Activated T-helper 1 cell treated with anti-CD3 and anti-CD28 coated beads, Interleukin-12 subunit alpha, Interleukin-12 subunit beta, Interleukin-2, Interleukin-4 antibody, amounts not matched to agents 30 ng/mL and 10 ng/mL and 1 ng/mL, durations not matched to agents 14 hours and 24 hours and 36 hours (primary cell): ENCODE results near the gene SLC34A3. TPM values are rescaled to one million over a fixed set of nuclear protein-coding genes. Genes with fewer than 3 reads are reported as not detected.
"Not testable (repeated sequence)": the region's sequence is repeated elsewhere in the genome, so short reads cannot be mapped to it uniquely, and the experiment has no call there.

Experiments used
- DNase-seq: peaks from one replicate; pipeline ENCODE4 v3.0.0; 2021; ENCODE audit warnings: low spot score
- H3K27ac Mint-ChIP-seq: one replicate; pipeline ENCODE4 v1.8.0; 2021; ENCODE audit warnings: mild to moderate bottlenecking, mixed read lengths
- H3K27me3 Mint-ChIP-seq: one replicate; pipeline ENCODE4 v1.8.0; 2022; ENCODE audit warnings: mild to moderate bottlenecking, moderate library complexity, mixed read lengths; ENCODE audit not compliant: insufficient read depth
- H3K36me3 Mint-ChIP-seq: one replicate; pipeline ENCODE4 v1.8.0; 2021; ENCODE audit warnings: low read depth, mixed read lengths
- H3K4me1 Mint-ChIP-seq: one replicate; pipeline ENCODE4 v1.8.0; 2021; ENCODE audit warnings: low read depth, mixed read lengths
- H3K4me3 Mint-ChIP-seq: one replicate; pipeline ENCODE4 v1.8.0; 2021; ENCODE audit warnings: mild to moderate bottlenecking, moderate library complexity, mixed read lengths
- H3K9me3 Mint-ChIP-seq: one replicate; pipeline ENCODE4 v1.8.0; 2021; ENCODE audit warnings: mixed read lengths
- intact Hi-C: fragments of 100-400 bp; cut with micrococcal nuclease; formaldehyde crosslinking; loops from one replicate; pipeline ENCODE4 v1.15.1; 2024
- total RNA-seq: library from RNA; stranded (reverse); gene quantifications from 2 replicates; pipeline ENCODE4 v1.2.3, GENCODE V29; 2022

The SLC34A3 gene
- total RNA-seq, 1 donor from 2014 or later, result not detected

GRCh38 chr9:137232510-137232909 is 1.8 kb downstream of the SLC34A3 start:
- H3K4me1 Mint-ChIP-seq, result peaks cover 3% of the 10 kb centered on the region
- peaks cover 5% of the 10 kb centered on the region for H3K27me3 Mint-ChIP-seq
- intact Hi-C loops, result no loop called here
- H3K36me3 Mint-ChIP-seq, result no peaks in the 10 kb centered on the region
- H3K4me3 Mint-ChIP-seq, result no peak overlapping the region
- no peaks in the 10 kb centered on the region for H3K9me3 Mint-ChIP-seq
- H3K27ac Mint-ChIP-seq, result no peak overlapping the region
- DNase-seq, result no peak

DNA sequence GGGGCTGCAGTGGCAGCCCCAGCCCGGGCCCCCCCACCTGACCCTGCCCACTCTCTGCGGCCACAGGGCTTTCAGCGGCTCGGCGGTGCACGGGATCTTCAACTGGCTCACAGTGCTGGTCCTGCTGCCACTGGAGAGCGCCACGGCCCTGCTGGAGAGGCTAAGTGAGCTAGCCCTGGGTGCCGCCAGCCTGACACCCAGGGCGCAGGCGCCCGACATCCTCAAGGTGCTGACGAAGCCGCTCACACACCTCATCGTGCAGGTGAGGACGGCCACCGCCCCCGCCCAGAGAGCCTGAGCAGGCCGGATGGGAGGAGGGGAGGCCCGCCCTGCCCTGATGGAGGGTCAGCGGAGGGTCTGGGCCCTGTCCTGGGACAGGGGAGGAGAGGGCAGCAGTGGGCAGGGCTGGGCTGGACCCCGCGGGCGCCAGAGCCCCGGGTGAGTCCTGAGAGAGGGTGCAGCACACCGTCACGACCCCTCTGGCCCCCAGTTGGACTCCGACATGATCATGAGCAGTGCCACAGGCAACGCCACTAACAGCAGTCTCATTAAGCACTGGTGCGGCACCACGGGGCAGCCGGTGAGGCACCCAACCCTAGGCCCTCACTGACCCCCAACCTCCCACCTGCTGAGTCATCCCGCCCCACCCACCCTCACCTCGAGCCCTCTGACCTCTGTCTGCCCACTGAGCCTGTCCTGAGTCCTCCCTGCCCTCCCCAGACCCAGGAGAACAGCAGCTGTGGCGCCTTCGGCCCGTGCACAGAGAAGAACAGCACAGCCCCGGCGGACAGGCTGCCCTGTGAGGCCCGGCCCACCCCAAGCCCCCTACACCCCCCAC is 2.7 kb downstream of the SLC34A3 start:
- intact Hi-C loops, result no loop called here
- Mint-ChIP-seq H3K27me3 (peaks cover 5% of the 10 kb centered on the region), H3K36me3 (no peaks in the 10 kb centered on the region), H3K27ac (no peak overlapping the region), H3K4me1 (no peaks in the 10 kb centered on the region), H3K4me3 (no peak overlapping the region), H3K9me3 (no peaks in the 10 kb centered on the region)
- no peak for DNase-seq

DNA sequence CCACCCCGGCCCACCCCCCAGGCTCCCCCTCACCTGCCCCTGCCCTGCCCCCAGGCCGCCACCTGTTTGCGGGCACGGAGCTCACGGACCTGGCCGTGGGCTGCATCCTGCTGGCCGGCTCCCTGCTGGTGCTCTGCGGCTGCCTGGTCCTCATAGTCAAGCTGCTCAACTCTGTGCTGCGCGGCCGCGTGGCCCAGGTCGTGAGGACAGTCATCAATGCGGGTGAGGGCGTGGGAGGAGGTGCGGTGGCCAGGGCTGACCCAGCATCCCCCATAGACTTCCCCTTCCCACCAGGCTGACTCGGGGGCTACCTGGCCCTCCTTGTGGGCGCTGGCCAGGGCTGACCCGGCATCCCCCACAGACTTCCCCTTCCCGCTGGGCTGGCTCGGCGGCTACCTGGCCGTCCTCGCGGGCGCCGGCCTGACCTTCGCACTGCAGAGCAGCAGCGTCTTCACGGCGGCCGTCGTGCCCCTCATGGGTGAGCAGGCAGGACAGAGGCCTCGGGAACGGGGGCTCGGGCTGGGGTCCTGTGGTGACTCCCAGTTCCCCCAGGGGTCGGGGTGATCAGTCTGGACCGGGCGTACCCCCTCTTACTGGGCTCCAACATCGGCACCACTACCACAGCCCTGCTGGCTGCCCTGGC is 3.5 kb downstream of the SLC34A3 start:
- intact Hi-C loops, result no loop called here
- Mint-ChIP-seq H3K4me3 (no peak overlapping the region), H3K36me3 (peaks cover 2% of the 10 kb centered on the region), H3K9me3 (no peaks in the 10 kb centered on the region), H3K27me3 (peaks cover 5% of the 10 kb centered on the region), H3K4me1 (no peaks in the 10 kb centered on the region), H3K27ac (no peak overlapping the region)
- DNase-seq, result no peak

GRCh38 chr9:137234758-137235423 is 4.2 kb downstream of the SLC34A3 start:
- DNase-seq, result no peak
- Mint-ChIP-seq H3K27ac (no peak overlapping the region), H3K9me3 (no peaks in the 10 kb centered on the region), H3K27me3 (peaks cover 5% of the 10 kb centered on the region), H3K4me3 (no peak overlapping the region), H3K36me3 (peaks cover 2% of the 10 kb centered on the region), H3K4me1 (no peaks in the 10 kb centered on the region)
- intact Hi-C loops, result no loop called here

GRCh38 chr9:137235424-137236237 is 4.9 kb downstream of the SLC34A3 start:
- Mint-ChIP-seq H3K27ac (no peak overlapping the region), H3K4me1 (no peaks in the 10 kb centered on the region), H3K36me3 (peaks cover 2% of the 10 kb centered on the region), H3K9me3 (no peaks in the 10 kb centered on the region), H3K4me3 (no peak overlapping the region), H3K27me3 (peaks cover 5% of the 10 kb centered on the region)
- DNase-seq, result no peak
- intact Hi-C loops, result loop anchor here (1.0 kb wide), 4 partner anchors 8 to 117 kb away; partner anchors contain the start of genes NELFB and RNF224

- Mint-ChIP-seq H3K4me3 (no peak overlapping the region), H3K4me1 (no peaks in the 10 kb centered on the region), H3K36me3 (peaks cover 4% of the 10 kb centered on the region), H3K9me3 (no peaks in the 10 kb centered on the region), H3K27ac (no peak overlapping the region), H3K27me3 (peaks cover 5% of the 10 kb centered on the region)
- intact Hi-C loops, result loop anchor here (1.0 kb wide), 4 partner anchors 9 to 118 kb away; partner anchors contain the start of genes NELFB and RNF224
- DNase-seq, result peak; percentile 83
Observed at GRCh38 chr9:137236238-137236935, 5.7 kb downstream of the SLC34A3 start.

DNA sequence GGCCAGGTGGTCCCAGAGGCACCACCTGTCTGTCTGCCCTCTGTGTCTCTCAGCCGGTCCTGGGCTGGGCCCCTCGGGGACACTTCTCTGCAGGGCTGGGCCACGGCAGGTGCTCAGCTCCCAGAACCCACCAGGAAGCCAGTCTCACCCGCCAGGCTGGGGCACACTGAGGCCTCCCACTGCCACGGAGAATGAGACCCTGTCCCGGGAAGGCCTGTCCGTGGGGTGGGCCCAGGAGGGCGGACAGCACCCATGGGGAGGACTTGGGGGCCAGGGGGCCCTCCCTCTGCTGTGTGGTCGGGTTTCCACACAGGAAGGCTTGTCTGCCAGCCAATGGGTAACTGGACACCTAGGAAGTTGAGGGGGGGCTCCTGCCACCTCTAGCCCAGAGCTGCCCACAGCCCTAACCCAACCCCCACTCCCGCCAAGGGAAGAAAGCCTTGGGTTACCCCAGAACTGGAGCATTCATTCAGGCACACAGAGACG is 6.3 kb downstream of the SLC34A3 start:
- Mint-ChIP-seq H3K36me3 (peaks cover 4% of the 10 kb centered on the region), H3K27ac (no peak overlapping the region), H3K4me1 (no peaks in the 10 kb centered on the region), H3K4me3 (no peak overlapping the region), H3K27me3 (peaks cover 5% of the 10 kb centered on the region), H3K9me3 (no peaks in the 10 kb centered on the region)
- DNase-seq, result no peak
- intact Hi-C loops, result loop anchor here (1.0 kb wide), 4 partner anchors 10 to 119 kb away; partner anchors contain the start of genes NELFB and RNF224

DNA sequence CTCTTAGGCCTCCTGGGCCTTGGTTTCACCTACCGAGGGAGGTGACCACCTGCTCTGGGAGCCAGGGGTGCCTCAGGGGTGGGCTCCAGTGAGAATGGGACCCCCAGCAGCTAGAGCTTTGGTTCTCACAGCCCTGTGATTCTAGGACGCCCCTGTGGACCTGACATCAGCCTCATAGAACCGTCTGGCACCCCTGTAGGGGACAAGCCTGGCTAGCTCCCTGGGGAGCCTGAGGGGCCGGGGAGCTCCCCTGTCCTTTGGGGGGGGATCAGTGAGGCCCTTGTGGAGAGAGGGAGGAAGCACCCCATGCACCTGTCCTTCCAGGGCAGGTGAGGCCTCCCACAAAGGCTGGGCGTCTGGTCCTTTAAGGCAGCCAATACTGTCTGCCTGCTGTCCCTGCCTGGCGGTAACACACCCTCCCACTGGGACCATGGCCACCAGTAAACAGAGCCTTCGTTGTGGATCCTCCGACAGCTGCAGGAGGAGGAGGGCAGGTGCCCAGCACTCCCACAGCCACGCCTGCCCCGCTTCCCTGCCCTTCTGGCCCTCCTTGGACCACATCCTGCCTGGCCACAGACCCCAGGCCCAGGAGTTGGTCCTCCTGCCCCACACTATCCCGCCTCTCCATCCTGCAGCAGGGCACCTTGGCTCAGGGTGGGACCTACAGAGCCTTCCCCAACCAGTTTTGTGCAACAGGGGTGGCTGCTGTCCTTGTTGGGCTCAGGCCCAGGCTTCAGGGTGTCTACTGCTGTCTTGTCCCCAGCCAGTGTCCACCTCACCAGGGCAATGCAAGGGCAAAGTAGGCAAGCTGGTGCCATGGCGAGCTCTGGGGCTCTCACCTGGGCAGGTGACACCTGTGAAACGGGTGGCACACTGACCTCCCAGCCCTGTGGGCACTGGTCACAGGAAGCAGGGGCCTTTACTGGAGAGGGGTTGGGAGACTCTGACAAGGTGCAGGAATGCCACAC is 7.3 kb downstream of the SLC34A3 start:
- Mint-ChIP-seq H3K27me3 (peaks cover 5% of the 10 kb centered on the region), H3K36me3 (peaks cover 14% of the 10 kb centered on the region), H3K27ac (no peak overlapping the region), H3K4me1 (peaks cover 9% of the 10 kb centered on the region), H3K9me3 (no peaks in the 10 kb centered on the region), H3K4me3 (no peak overlapping the region)
- no peak for DNase-seq
- intact Hi-C loops, result no loop called here

DNA sequence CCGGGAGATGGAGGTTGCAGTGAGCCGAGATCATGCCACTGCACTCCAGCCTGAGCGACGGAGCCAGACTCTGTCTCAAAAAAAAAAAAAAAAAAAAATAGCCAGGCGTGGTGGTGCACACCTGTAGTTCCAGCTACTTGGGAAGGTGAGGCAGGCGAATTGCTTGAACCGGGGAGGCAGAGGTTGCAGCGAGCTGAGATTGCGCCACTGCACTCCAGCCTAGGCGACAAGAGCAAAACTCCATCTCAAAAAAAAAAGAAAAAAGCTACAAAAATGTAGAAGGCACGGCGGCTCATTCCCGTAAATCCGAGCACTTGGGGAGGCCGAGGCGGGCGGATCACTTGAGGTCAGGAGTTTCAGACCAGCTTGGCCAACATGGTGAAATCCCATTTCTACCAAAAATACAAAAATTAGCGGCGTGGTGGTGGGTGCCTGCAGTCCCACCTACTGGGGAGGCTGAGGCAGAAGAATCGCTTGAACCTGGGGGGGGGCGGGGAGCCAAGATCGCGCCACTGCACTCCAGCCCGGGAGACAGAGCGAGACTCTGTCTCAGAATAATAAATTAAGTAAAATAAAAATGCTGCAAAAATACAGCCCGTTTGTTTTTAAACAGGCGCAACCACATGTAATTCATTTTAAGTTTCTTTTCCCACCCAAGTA is 9.0 kb downstream of the SLC34A3 start:
- H3K36me3 Mint-ChIP-seq, result peaks cover 23% of the 10 kb centered on the region
- H3K27me3 Mint-ChIP-seq, H3K9me3 Mint-ChIP-seq, DNase-seq: not testable (repeated sequence)
- H3K4me3 Mint-ChIP-seq, result peak overlapping the region; percentile 83
- H3K27ac Mint-ChIP-seq, result peak overlapping the region; percentile 58
- peaks cover 22% of the 10 kb centered on the region for H3K4me1 Mint-ChIP-seq
- intact Hi-C loops, result loop anchor here (2.0 to 5.0 kb wide), 4 partner anchors 183 to 449 kb away; partner anchors contain the start of genes EXD3, NOXA1, NPDC1 and TMEM141

- DNase-seq, result peak; percentile 68
- H3K4me1 Mint-ChIP-seq, result peaks cover 22% of the 10 kb centered on the region
- intact Hi-C loops, result loop anchor here (2.0 to 5.0 kb wide), 4 partner anchors 182 to 450 kb away; partner anchors contain the start of genes EXD3, NOXA1, NPDC1 and TMEM141
- no peaks in the 10 kb centered on the region for H3K27me3 Mint-ChIP-seq
- no peak overlapping the region for H3K27ac Mint-ChIP-seq
- peaks cover 23% of the 10 kb centered on the region for H3K36me3 Mint-ChIP-seq
- peak overlapping the region; percentile 83 for H3K4me3 Mint-ChIP-seq
- H3K9me3 Mint-ChIP-seq, result no peaks in the 10 kb centered on the region
Observed at GRCh38 chr9:137240318-137240840, 9.7 kb downstream of the SLC34A3 start.
